WTC11 (cell line): ENCODE results near the gene RADIL. TPM values are rescaled to one million over a fixed set of nuclear protein-coding genes. Genes with fewer than 3 reads are reported as not detected.

Experiments used
- ATAC-seq: fragments of 200-7000 bp; cut with Tn5 transposase; 2 replicates; pipeline ENCODE4 v1.10.0; 2021; ENCODE audit warnings: mild to moderate bottlenecking, moderate library complexity
- CTCF ChIA-PET: fragments of 300-600 bp; sonication (Branson Sonifier 250); formaldehyde crosslinking; loops from one replicate; lab custom pipeline; 2021; ENCODE audit warnings: antibody characterized with exemption; lab: Charles Lee
- POLR2A ChIA-PET: fragments of 350-600 bp; sonication (Branson Sonifier 250); formaldehyde crosslinking; loops from one replicate; lab custom pipeline; 2021; ENCODE audit warnings: antibody characterized with exemption; lab: Charles Lee
- DNase-seq: peaks from one replicate; pipeline ENCODE4 v3.0.0; 2021; ENCODE audit warnings: low spot score
- H3K27ac Mint-ChIP-seq: 2 replicates; pipeline ENCODE4 v1.8.0; 2021; ENCODE audit warnings: mixed read lengths
- H3K27me3 Mint-ChIP-seq: 2 replicates; pipeline ENCODE4 v1.8.0; 2021; ENCODE audit warnings: low read depth, mild to moderate bottlenecking, moderate library complexity, mixed read lengths
- H3K36me3 Mint-ChIP-seq: 2 replicates; pipeline ENCODE4 v1.8.0; 2021; ENCODE audit warnings: mixed read lengths
- H3K4me1 Mint-ChIP-seq: 2 replicates; pipeline ENCODE4 v1.8.0; 2022; ENCODE audit warnings: mixed read lengths
- H3K4me3 Mint-ChIP-seq: 2 replicates; pipeline ENCODE4 v1.8.0; 2021; ENCODE audit warnings: mild to moderate bottlenecking, moderate library complexity, mixed read lengths
- H3K9me3 Mint-ChIP-seq: 2 replicates; pipeline ENCODE4 v1.8.0; 2021; ENCODE audit warnings: mixed read lengths
- ATF2 ChIP-seq: sonication (generic); formaldehyde crosslinking; IDR thresholded peaks from 2 replicates; pipeline ENCODE4 v1.8.1; 2022; ENCODE audit warnings: low read depth, missing genetic modification reagents, borderline replicate concordance
- CBFB ChIP-seq: sonication (generic); formaldehyde crosslinking; IDR thresholded peaks from 2 replicates; pipeline ENCODE4 v1.8.1; 2022; ENCODE audit warnings: mild to moderate bottlenecking, low read depth, missing genetic modification reagents
- CDX4 ChIP-seq: fragments of 250-450 bp; sonication (Bioruptor Pico); IDR thresholded peaks from 2 replicates; pipeline ENCODE4 v1.9.0; 2021; ENCODE audit warnings: moderate library complexity, mild to moderate bottlenecking, inconsistent platforms, borderline replicate concordance
- E2F1 ChIP-seq: sonication (generic); formaldehyde crosslinking; IDR thresholded peaks from 2 replicates; pipeline ENCODE4 v1.8.0; 2022; ENCODE audit warnings: mild to moderate bottlenecking, missing genetic modification reagents
- E2F4 ChIP-seq: sonication (generic); formaldehyde crosslinking; IDR thresholded peaks from 2 replicates; pipeline ENCODE4 v1.8.1; 2022; ENCODE audit warnings: low read depth, mild to moderate bottlenecking, moderate library complexity, missing genetic modification reagents, borderline replicate concordance
- E2F5 ChIP-seq: sonication (generic); formaldehyde crosslinking; IDR thresholded peaks from 2 replicates; pipeline ENCODE4 v1.8.1; 2022; ENCODE audit warnings: mild to moderate bottlenecking, moderate library complexity, missing genetic modification reagents
- ETV6 ChIP-seq: sonication (generic); formaldehyde crosslinking; IDR thresholded peaks from 2 replicates; pipeline ENCODE4 v1.8.1; 2022; ENCODE audit warnings: mild to moderate bottlenecking, missing genetic modification reagents
- GTF2I ChIP-seq: fragments of 250-450 bp; sonication (Bioruptor Pico); conservative IDR thresholded peaks from 2 replicates; pipeline ENCODE4 v1.4.0; 2021; ENCODE audit warnings: mild to moderate bottlenecking
- HMGA2 ChIP-seq: fragments of 250-450 bp; sonication (Bioruptor Pico); IDR thresholded peaks from 2 replicates; pipeline ENCODE4 v1.4.0; 2021; ENCODE audit warnings: mild to moderate bottlenecking, moderate library complexity
- HMGXB4 ChIP-seq: sonication (generic); formaldehyde crosslinking; IDR thresholded peaks from 2 replicates; pipeline ENCODE4 v1.8.1; 2023; ENCODE audit warnings: mild to moderate bottlenecking, moderate library complexity, missing genetic modification reagents
- MLX ChIP-seq: sonication (generic); formaldehyde crosslinking; IDR thresholded peaks from 2 replicates; pipeline ENCODE4 v1.8.1; 2023; ENCODE audit warnings: mild to moderate bottlenecking, missing genetic modification reagents, moderate library complexity
- MYBL2 ChIP-seq: sonication (generic); formaldehyde crosslinking; IDR thresholded peaks from 2 replicates; pipeline ENCODE4 v1.8.1; 2023; ENCODE audit warnings: mild to moderate bottlenecking, moderate library complexity, missing genetic modification reagents
- NFATC4 ChIP-seq: fragments of 250-450 bp; sonication (Bioruptor Pico); IDR thresholded peaks from 2 replicates; pipeline ENCODE4 v1.9.0; 2021; ENCODE audit warnings: mild to moderate bottlenecking
- NFYB ChIP-seq: sonication (generic); formaldehyde crosslinking; conservative IDR thresholded peaks from 2 replicates; pipeline ENCODE4 v1.8.0; 2022; ENCODE audit warnings: low read depth, missing genetic modification reagents
- NR2C2 ChIP-seq: sonication (generic); formaldehyde crosslinking; IDR thresholded peaks from 2 replicates; pipeline ENCODE4 v1.8.0; 2022; ENCODE audit warnings: mild to moderate bottlenecking, missing genetic modification reagents
- OVOL2 ChIP-seq: fragments of 250-450 bp; sonication (Bioruptor Pico); IDR thresholded peaks from 2 replicates; pipeline ENCODE4 v1.9.0; 2021; ENCODE audit warnings: mild to moderate bottlenecking, borderline replicate concordance
- PRRX2 ChIP-seq: fragments of 250-450 bp; sonication (Bioruptor Pico); IDR thresholded peaks from 2 replicates; pipeline ENCODE4 v1.8.0; 2021; ENCODE audit warnings: mild to moderate bottlenecking
- RORB ChIP-seq: fragments of 250-450 bp; sonication (Bioruptor Pico); IDR thresholded peaks from 2 replicates; pipeline ENCODE4 v1.9.0; 2021; ENCODE audit warnings: mild to moderate bottlenecking
- TCF7 ChIP-seq: sonication (generic); formaldehyde crosslinking; IDR thresholded peaks from 2 replicates; pipeline ENCODE4 v1.8.0; 2022; ENCODE audit warnings: mild to moderate bottlenecking, low read depth, missing genetic modification reagents, moderate library complexity
- TP53 ChIP-seq: sonication (generic); formaldehyde crosslinking; IDR thresholded peaks from 2 replicates; pipeline ENCODE4 v1.8.1; 2023; ENCODE audit warnings: mild to moderate bottlenecking, missing genetic modification reagents
- ZBTB43 ChIP-seq: sonication (generic); formaldehyde crosslinking; IDR thresholded peaks from 2 replicates; pipeline ENCODE4 v1.8.1; 2023; ENCODE audit warnings: mild to moderate bottlenecking, missing genetic modification reagents
- ZNF121 ChIP-seq: sonication (generic); formaldehyde crosslinking; IDR thresholded peaks from 2 replicates; pipeline ENCODE4 v1.8.0; 2023; ENCODE audit warnings: missing genetic modification reagents
- ZNF138 ChIP-seq: sonication (generic); formaldehyde crosslinking; conservative IDR thresholded peaks from 2 replicates; pipeline ENCODE4 v1.8.1; 2022; ENCODE audit warnings: mild to moderate bottlenecking, moderate library complexity, missing genetic modification reagents
- ZNF317 ChIP-seq: sonication (generic); formaldehyde crosslinking; IDR thresholded peaks from 2 replicates; pipeline ENCODE4 v1.8.1; 2023; ENCODE audit warnings: low read depth, mild to moderate bottlenecking, moderate library complexity, missing genetic modification reagents, borderline replicate concordance
- ZNF512 ChIP-seq: sonication (generic); formaldehyde crosslinking; IDR thresholded peaks from 2 replicates; pipeline ENCODE4 v1.8.1; 2022; ENCODE audit warnings: missing genetic modification reagents, borderline replicate concordance
- total RNA-seq: library from RNA; stranded (reverse); gene quantifications from 3 replicates; pipeline ENCODE4 v1.2.3, GENCODE V29; 2021

The RADIL gene
- total RNA-seq, 1 experiment from 2014 or later, result 11.1 TPM

- TF ChIP-seq CDX4 (no peak), ATF2 (no peak), OVOL2 (CRISPR knock-in tag) (no peak), ZBTB43 (no peak), TP53 (no peak), ETV6 (CRISPR knock-in tag) (no peak), NFYB (CRISPR knock-in tag) (no peak), MLX (CRISPR knock-in tag) (no peak), ZNF121 (CRISPR knock-in tag) (no peak), PRRX2 (no peak), GTF2I (CRISPR knock-in tag) (no peak), E2F4 (no peak), CBFB (CRISPR knock-in tag) (no peak), ZNF512 (no peak), NR2C2 (CRISPR knock-in tag) (no peak)
Measured at GRCh38 chr7:4871056-4871680, 12.3 kb downstream of the RADIL start (continued).

- peaks cover 6% of the 10 kb centered on the region for H3K27me3 Mint-ChIP-seq
- H3K27ac Mint-ChIP-seq, result no peak overlapping the region
- ATAC-seq, result no peak
- no peak overlapping the region for H3K4me3 Mint-ChIP-seq
- POLR2A ChIA-PET, result no interaction called here
- TF ChIP-seq HMGA2 (CRISPR knock-in tag) (no peak), ZNF138 (CRISPR knock-in tag) (no peak), NFYB (CRISPR knock-in tag) (no peak), HMGXB4 (CRISPR knock-in tag) (no peak), NR2C2 (CRISPR knock-in tag) (no peak), RORB (no peak), TCF7 (CRISPR knock-in tag) (no peak), MYBL2 (CRISPR knock-in tag) (no peak), ATF2 (no peak), E2F5 (CRISPR knock-in tag) (no peak), NFATC4 (CRISPR knock-in tag) (no peak), ZNF317 (CRISPR knock-in tag) (no peak), E2F1 (no peak)
- DNase-seq, result no peak
- peaks cover 16% of the 10 kb centered on the region for H3K9me3 Mint-ChIP-seq
- H3K4me1 Mint-ChIP-seq, result peaks cover 11% of the 10 kb centered on the region
- H3K36me3 Mint-ChIP-seq, result no peaks in the 10 kb centered on the region
- CTCF ChIA-PET, result interaction anchor here (0.6 to 1.9 kb wide), 3 partner anchors 38 to 106 kb away, joined by 3 to 5 read pairs (median 5); no protein-coding TSS in a partner anchor
Measured at GRCh38 chr7:4868493-4868892, 15.0 kb downstream of the RADIL start.
